ENCODE data around the gene ADAM19.
"Not testable (repeated sequence)": the region's sequence is repeated elsewhere in the genome, so short reads cannot be mapped to it uniquely, and the experiment has no call there.

Gene ADAM19

DNA sequence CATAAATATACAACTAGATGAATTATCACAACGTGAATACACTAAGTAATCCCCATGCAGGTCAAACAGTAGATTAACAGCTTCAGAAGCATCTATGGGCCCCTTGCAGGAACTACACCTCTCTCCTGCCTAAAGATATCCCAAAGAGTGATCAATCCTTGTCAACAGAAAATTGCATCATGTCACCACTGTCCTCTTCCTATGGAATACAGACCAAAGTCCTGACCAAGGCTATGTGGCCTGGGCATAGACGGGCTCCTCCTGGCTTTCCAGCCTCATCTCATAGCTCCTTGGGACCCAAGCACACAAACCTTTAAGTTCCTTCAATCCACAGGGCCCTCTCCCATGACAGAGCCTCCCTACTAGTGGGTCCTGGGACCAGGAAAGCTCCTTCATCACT is 90.2 kb downstream of the ADAM19 start:
- no peak for DNase-seq (ENCODE audit: low spot score)

DNA sequence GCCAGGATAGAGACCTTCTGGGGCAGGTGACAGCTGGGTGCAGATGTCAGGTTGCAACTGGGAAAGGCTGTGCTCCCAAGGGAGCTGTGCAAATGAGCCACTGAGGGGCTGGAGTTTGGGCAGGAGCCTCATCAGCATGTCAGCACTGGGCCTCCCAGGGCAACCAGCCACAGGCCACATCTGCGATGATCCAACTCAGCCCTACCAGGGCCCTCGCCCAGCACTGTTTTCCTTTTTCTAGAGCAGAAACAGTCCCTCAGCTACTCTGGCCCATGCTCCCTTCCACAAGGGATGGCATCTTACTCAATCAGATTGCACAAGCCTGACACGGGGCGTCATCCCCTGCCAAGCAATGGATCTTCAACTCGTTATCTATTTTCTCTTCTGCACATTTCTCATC is 90.8 kb downstream of the ADAM19 start:
- no peak for DNase-seq (ENCODE audit: low spot score)

- not testable (repeated sequence) for DNase-seq (ENCODE audit: low spot score)
These were observed 92.9 kb downstream of the ADAM19 start for GRCh38 chr5:157482702-157483101.

- DNase-seq (ENCODE audit: low spot score), result no peak
These were observed 93.9 kb downstream of the ADAM19 start for GRCh38 chr5:157481666-157482065.

GRCh38 chr5:157481265-157481664 is 94.3 kb downstream of the ADAM19 start:
- DNase-seq (ENCODE audit: low spot score), result no peak

DNA sequence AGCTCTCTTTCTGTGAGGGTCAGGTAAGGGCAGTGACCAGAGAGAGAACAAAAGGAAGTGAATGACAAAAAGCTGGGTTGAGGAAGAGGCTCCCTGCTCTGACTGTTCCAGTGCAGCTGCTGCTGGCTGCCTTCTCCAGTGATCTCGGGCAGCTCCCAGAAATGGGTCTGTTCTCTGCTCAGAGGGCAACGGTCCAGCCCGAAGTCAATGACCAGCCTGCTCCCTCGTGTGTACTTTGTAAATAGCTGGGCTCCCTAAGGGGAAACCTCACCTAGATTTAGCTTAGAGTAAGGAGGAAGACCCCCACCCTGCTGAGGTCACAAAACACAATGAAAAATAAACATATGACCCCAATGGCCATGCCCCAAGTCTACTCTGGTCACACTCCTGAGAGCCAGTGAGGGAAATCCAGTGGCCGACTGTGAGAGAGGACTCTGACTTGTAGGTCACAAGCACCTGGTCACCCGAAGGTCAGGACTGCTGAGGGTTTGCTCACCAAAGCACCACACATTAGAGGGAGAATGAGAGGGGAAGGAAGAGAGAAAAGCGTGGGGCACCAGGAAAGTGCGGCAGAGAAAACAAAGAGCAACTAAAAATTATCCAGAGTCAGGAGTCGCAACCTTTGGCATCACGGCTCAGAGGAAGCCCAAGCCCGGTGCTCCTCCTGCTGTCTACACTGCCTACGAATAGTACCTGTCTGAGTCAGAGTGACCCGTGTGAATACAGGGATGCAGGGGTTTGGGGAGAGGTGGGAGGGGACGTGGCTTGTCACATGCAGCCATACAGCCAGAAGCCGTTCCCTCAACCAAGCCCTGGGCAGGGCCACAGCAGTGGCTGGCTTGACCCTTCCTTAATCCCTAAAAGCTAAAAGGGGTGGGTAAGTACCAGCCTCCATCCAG is 95.7 kb downstream of the ADAM19 start:
- DNase-seq (ENCODE audit: low spot score), result no peak

GRCh38 chr5:157479166-157479565 is 96.4 kb downstream of the ADAM19 start:
- no peak for DNase-seq (ENCODE audit: low spot score)

DNA sequence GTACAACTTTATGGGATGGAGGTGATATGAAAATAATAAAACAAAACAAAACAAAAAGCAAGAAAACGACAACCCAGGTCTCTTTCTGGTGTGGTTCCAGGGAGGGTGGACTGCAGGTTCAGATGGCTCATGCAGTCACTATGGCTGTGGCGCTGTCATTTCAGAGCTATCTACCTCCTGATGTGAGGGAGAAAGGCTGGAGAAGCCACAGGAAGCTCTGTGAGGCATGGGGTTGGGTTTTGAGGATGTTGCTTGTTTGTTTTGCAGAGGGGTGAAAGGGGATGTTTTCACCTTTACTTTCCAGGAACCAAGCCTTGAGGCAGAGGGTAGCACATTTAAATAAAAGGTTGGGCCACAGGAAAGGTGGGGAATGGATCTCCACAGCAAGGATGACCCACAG is 96.8 kb downstream of the ADAM19 start:
- no peak for DNase-seq (ENCODE audit: low spot score)

GRCh38 chr5:157477814-157478494 is 97.6 kb downstream of the ADAM19 start:
- DNase-seq (ENCODE audit: low spot score), result no peak

DNA sequence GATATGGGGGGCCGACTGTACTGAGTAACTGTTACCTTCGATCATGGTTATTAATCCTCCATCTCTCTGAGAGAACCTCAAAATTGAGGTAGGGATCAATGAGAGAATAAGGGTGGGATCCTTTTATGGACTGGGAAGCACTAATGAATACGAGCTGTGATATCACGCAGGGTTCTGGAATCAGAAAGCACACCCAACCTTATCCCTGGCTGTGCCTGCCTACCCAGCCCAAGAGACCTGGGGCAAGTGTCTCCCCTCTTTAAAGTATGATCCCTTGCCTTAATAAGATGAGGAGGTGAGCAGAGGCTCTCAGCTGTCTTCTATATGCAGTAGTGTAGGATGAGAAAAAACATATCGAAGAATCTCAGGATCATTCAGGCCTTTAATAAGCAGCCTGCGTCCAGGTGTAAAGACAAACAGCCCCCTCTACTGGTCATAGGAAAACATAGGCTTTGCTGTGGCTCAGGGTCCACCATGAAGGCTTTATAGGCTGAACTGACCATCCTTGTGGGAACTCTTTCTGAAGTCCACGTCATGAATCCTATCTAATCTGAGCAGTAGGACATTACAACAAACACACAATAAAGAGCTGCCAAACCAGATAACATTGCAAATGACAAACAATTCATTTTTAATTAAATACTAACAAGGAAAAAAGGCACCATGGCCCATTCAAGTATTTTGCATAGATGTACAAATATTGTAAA is 98.7 kb downstream of the ADAM19 start:
- peak; percentile 72 for DNase-seq (ENCODE audit: low spot score)

- no peak for DNase-seq (ENCODE audit: low spot score)
These were observed 100.1 kb downstream of the ADAM19 start for GRCh38 chr5:157475432-157475831.

DNA sequence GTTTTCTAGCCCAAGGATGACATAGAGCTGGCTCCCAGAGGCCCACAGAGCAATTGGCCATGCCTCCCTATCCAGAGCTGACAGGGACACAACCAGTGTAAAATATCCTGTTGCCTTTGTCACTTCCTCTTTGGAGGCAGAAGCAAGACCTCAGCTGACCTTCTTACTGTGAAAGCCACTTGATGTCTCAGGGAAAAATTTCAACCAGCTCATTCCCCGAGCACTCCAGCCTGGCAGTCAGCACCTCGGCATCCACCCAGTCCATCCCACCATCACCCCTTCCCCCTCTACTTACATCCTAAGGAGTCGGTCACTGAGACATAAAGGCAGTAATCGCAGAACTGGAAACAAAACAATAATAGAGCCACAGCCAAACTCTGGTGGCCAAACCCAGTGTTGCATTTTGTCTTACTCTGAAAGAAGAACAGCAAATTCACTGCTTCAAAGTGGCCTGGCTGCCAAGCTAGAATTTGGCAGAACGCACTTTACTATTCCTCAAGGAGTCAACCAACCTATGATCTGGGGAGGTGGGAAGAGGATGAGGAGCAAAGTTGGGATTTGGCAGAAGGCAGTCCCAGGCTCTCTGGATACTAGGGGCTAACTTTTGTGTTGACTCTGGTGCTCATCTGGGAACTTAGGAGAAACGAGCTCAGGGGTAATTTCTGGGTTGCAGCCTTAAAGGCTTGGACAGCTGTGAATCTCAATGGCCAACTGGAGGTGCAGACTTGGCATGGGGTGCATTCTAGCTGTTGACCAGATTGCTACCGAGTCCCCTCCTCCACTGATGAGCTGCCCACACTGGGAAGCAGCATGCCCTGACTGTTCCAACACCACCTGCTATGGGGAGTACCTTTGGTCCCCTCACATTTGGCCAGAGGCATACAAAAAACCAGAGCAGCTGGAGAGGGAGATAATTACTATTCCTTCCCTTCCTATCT is 101.9 kb downstream of the ADAM19 start:
- no peak for DNase-seq (ENCODE audit: low spot score)

DNA sequence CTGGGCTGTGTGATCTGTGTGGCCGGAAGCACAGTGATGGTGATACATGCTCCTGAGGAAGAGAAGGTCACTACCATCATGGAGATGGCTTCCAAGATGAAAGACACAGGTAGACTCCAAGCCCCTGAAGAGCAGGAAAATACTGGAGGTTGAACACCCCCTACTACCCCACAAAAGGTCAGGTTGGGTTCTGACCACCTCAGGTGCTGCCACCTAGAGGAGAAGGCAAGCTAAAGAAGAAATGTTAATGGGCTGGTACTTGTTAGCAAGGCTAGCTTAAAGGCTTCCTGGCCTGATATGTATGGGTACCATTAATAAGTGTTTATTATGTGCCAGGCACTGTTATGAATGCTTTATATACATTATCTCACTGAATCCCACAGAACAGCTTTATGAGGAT is 103.9 kb downstream of the ADAM19 start:
- DNase-seq (ENCODE audit: low spot score), result peak; percentile 40

DNA sequence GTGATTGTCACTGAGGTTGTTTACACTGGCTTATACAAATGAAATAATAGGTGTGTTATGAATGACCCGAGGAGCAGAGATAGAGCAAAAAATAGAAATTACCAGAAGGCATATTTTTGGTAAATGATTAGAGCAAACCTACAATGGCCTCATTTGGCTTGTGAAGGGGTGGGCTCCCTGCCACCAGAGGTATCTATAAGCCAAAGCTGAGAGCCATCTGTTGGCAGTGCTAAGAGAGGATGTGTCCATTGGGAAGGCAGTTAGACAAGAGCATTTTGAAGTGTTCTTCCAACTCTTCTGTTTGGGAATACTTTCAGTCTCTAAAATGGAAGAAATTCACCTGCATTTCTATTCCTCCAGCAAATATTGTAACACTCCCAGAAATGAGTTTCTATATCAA is 104.9 kb downstream of the ADAM19 start:
- DNase-seq (ENCODE audit: low spot score), result no peak

GRCh38 chr5:157469687-157470086 is 105.9 kb downstream of the ADAM19 start:
- no peak for DNase-seq (ENCODE audit: low spot score)

DNA sequence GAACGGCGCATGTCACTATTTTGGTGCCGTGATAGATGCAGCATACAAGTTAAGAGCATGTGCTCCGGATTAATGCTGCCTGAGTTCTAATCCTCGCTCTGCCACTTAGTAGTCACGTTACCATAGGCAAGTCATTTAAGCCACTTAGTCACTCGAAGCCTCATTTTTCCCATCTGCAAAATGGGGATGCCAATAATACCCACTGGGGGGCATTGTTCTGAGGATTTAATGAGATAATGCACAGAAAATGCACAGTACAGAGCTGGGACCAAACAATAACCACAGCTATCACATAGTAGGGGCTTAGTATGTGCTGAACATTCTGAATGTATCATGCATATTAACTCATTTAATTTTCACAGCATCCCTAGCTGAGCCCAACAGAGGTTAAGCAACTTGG is 106.5 kb downstream of the ADAM19 start:
- DNase-seq (ENCODE audit: low spot score), result no peak

DNA sequence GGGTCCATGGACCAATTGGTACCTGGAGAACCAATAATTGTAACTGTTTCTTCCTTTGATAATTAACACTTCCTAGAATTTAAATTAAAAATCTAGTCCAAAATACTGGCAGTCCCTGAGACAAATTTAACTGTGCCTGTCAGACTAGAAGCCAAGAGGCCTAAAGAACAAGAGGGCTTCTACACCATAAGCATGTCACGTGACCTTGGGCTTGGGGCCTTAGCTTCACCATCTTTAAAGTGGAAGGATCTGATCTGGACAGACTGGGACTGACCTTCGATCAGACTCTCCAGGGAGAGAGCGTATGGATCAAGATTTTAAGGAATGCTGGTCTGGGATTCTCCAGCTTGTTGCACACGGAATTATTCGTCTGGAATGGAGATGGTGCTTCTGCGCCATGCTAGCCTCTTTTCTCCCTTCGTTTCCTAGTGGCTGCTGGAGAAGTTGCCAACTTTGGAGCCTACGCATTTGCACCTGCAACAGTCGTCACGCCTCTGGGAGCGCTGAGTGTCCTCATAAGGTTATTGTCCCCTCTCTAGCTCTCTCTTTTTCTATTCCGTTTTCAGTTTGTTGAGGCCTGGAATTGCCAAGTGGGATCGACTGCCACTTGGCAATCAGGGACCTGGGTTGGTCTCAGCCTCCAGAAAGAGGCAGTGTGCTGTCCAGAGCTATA is 107.1 kb downstream of the ADAM19 start:
- no peak for DNase-seq (ENCODE audit: low spot score)

GRCh38 chr5:157464519-157465171 is 110.9 kb downstream of the ADAM19 start:
- peak; percentile 69 for DNase-seq (ENCODE audit: low spot score)

DNA sequence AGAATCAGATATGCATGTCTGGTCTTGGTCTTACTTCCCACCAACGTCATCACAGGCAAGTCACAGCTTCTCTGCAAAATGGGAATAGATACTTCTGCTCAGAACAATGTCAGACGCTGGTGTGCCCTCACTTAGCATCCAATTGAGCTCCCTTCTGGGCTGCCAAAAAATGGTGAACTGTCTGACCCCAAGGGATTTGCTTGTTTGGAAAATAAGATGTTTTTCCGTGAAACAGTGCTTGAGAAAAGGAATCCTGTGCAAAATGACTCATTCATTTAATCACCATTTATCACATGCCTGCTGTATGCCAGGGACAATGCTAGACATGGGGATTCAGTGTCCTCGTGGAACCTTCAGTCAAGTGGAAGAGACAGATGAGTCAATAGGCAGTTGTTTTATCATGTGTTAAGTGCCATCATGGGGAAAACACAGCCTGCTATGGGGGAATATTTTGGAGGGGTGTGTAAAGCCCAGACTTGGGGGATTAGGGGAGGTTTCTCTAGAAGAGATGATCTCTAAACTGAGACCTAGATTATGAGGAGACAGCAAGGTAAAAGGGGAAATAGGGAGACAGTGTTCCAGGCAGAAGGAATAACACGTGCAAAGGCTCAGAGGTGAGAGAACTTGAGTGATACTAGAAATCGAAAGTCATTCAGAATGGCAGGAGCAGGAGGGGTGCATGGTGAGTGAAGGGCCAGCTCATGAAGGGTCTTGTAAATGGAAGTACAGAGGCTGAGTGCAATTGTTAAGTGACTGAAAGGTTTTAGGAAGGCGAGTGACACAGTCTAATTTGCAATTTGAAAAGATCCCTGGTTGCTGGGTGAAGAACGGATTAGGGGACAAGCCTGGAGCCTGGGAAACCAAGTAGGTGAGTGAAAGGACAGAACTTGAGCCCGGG is 111.7 kb downstream of the ADAM19 start:
- peak; percentile 30 for DNase-seq (ENCODE audit: low spot score)

DNA sequence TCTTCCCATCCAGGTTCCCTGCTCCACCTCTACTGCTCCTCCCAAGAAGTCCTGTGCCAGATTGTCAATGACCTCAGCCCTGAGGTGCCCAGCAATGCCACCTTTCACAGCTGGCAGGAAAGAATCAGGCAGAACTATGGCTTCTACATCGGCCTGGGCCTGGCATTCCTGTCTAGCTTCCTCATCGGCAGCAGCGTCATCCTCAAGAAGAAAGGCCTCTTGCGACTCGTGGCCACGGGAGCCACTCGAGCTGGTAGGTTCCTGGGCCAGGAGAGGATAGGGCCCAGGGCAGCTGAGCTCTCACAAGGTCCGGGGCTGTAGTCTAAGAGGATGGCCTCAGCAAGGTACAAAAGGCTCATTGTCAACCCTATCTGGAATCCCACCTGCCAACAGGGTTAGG is 112.5 kb downstream of the ADAM19 start:
- peak; percentile 14 for DNase-seq (ENCODE audit: low spot score)

All from RKO (cell line).